Measurements from ENCODE around the gene TNS3.

The TNS3 gene

GRCh38 chr7:47336472-47337425, 245.2 kb downstream of the TNS3 start:
- no peak for DNase-seq

- no peak for DNase-seq
These were observed 246.1 kb downstream of the TNS3 start for GRCh38 chr7:47335557-47336471.

GRCh38 chr7:47335071-47335470, 246.8 kb downstream of the TNS3 start:
- DNase-seq = no peak

DNA sequence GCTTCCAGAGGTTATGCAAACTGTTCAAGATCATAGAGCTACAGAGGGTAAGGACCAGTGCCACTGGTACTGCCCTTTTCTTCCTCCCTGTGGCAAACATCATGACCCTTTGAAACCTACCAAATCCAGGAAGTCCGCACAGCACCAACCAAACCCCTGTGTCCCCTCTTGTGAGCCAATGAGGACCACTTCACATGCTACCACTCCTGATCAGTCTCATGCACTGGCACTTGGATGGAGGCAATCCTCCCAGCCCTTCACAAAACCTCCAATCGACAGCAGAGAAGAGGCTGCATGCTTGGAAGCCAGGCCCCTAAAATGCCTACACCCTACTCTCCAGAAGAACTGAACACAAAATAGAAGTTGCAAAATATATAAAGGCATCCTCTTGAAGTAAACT, 248.0 kb downstream of the TNS3 start:
- DNase-seq = no peak

DNA sequence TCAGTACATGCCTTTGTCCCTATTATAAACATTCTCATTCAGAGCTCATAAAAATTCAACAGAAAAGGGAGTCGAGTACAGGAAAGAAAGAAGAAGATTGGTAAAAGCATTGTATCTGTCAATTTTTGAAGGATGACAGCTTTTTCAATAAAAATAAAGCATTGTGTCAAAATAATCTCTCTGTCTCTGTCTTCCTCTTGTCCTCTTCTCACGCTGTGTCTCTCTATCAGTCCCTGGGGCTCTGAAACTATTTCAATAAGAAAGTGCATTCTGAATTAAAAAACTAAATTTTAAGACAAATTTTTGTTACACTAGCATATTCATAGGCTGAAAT, 248.4 kb downstream of the TNS3 start:
- DNase-seq = no peak

DNA sequence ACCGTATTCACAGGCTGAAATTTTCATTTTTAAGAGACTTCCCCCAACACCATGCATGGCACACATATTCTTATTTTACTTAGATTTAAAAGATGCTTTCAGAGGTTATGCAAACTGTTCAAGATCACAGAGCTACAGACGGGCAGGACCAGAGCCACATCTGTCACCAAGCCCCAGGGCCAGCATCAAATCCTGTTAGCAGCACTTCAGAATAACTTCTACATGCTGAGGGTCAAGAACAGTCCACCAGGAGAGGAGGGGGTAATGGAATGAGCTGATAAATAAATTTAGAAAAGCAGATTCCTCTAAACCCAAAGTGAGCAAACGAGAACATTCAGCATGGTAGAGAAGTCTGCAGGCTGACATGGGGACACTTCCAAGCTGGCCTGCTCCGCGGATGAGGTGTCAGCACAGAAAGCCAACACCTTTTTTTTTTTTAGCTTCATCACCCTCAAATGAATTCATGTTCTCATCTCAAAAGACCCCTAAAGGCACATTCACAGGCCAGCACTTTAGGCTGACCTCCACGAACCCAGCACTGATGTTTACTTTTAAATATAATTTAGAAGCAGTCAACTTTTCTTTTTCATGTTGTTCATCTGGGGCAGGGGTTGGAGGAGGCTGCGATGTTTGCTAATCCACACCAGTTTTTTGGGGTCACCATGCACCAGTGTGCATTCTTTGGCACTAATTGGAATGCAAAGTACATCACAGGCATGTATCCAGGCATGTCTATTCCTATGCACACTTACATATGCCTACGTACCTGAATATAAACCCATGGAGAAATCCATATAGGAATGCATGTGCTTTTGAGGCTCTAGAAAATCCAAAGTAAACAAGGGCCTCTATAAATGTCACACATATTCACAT, 249.0 kb downstream of the TNS3 start:
- no peak for DNase-seq

GRCh38 chr7:47332213-47332612, 249.7 kb downstream of the TNS3 start:
- no peak for DNase-seq

DNA sequence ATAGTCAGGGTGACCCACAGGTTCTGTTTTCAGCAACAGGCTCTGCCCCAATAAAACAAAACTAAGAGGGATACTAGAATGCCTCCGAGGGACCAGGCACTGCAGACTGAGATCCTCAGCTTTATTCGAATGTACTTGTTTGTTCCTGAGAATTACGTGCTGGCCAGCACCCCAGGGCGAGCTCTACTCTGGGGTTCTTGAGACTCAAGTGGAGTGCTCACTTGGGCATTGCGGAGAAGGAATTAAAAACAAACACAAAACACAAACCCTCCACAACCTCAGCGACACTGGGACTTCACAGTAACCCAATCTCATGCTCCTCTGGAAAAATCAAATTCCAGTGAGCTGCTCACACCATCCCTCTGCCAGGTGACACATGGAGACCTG, 250.7 kb downstream of the TNS3 start:
- DNase-seq = no peak

DNA sequence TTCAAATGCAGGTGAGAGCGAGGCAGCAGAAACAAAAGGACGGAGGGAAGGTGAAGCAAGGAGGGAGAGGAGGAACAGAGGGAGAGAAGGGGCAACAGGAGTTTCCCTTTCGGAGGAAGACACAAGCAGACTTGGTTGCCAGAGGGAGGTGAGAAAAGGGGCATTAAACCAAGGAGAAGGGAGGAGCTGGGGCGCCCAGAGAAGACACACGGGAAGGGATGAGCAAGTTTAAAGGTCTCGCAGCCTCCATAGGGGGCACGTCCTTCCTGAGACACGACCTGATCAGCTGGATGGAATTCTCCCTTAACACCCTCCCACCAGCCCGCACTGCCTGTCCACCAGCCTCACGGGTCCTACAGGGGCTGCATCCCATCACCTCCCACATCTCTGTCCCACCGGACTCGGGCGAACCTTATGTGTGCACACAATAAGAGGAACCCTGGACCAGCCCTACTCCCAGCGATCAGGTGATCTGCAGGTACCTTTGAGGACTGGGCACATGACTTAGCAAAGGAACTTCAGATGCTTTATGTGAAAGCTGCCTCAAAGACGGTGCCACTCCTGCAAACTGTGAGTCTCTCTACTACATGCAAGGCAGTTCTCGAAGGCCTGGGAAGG, 251.2 kb downstream of the TNS3 start:
- no peak for DNase-seq

DNA sequence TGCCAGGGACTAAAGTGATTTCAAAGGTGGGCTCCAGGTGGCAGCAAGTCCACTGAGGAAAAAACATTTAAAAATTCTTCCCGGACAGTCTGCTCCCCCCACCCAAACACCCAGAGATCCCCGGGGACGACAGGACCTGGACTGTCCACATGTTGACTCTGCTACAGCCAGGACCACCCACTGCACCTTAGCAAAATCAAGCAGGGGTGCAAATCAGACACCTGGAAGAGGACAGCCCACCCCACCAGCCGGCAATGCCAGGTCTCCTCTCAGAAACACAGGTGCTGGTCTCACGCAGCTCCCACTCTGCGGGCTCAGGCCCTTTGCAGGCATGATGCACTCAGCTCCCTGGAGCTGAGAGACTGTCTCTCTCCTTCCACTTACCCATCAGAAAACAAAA, 251.9 kb downstream of the TNS3 start:
- no peak for DNase-seq

- no peak for DNase-seq
These were observed 252.5 kb downstream of the TNS3 start for GRCh38 chr7:47329320-47329926.

GRCh38 chr7:47328392-47329319, 253.3 kb downstream of the TNS3 start:
- DNase-seq = no peak

DNA sequence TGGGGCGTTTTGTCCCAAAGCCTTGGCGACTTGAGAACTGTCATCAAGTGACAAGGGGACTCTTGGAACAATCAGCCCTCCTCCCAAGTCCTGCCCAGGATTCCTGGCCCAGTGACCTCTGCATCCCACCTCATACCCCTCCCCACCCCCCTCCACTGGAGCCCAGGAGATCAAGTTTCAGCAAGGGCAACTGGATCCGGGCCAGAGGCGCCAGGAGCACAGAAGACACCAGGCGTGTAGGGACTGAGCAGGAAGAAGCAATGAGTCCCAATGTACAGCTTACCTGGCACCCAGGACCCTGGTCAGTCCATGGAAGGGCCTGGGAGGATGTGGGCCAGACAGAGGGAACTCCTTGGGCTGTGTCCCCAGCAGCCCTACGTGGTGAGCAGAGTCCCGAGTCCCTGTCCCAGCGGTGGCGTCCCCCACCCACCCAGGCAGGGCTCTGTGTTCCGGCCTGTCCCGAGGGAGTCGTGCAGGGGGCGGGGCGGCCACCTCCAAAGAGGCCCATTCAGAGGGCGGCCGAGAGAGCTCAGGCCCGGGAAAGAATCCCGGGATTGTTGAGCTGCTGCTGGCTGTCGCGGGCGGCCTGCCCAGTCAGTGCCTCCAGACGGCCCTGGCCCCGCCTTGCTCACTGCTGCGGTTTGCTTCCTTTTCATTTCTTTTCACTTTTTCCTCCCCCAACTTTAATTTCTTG, 254.1 kb downstream of the TNS3 start:
- no peak for DNase-seq

DNA sequence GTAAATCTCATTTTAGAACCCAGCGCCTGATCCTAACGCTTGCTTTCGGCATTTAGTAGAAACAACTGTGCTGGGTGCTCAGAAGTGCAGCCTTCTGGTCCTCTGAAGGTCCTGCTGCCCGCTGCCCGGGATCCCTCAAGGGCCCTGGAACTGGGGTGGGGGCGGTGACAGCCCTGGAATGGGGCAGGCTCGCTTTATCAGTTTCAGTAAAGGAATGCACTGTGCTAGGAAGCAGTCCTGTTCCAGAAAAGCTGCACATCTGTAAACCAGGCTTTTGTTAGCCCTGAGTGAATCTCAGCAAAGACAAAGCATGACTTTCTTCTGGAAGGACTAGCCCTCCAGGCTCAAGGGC, 254.6 kb downstream of the TNS3 start:
- DNase-seq = no peak

DNA sequence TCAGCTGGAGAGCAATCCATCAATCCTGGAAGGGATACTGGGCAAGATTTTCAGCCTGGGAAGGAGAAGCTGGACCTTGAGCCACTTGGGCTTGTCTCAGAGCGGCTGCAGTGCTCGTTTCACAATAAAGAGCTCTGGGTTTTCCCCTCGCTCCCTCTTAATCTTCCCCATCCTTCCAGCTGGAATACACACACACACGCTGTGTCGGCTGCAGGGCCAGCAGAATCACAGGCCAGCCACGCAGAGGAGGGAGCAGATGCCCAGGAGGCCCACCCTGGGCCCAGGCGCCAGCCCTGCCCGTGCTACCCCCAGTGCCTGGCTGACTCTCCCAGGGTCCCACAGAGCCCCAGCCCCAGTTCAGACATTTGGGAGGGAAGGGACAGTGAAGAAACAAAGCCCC, 255.1 kb downstream of the TNS3 start:
- DNase-seq = no peak

GRCh38 chr7:47326220-47326619, 255.7 kb downstream of the TNS3 start:
- no peak for DNase-seq

GRCh38 chr7:47325337-47325736, 256.6 kb downstream of the TNS3 start:
- DNase-seq = no peak

GRCh38 chr7:47323904-47324303, 258.0 kb downstream of the TNS3 start:
- DNase-seq = no peak

- no peak for DNase-seq
These were observed 259.2 kb downstream of the TNS3 start for GRCh38 chr7:47322731-47323130.

DNA sequence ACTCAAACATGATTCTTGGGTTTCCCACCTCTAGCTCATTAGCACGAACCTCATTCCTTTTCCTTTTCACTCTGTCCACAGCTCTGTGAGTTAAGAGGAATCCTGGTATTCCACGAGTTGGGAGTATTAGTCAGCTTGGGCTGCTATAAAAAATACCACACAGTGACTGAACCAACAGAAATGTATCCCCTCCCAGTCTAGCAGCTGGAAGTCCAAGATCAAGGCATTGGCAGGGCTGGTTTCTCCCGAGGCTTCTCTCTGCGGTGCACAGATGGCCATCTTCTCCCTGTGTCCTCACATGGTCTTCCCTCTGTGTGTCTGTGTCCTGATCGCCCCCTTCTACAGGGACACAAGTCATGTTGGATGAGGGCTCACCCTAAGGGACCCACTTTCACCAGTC, 261.6 kb downstream of the TNS3 start:
- DNase-seq = no peak

Data from stimulated activated CD4-positive, alpha-beta T cell treated with anti-CD3 and anti-CD28 coated beads, Interleukin-1b, Interleukin-23, amount 100 ng/mL, for 48 hours (primary cell).